GM12878 (cell line): ENCODE data around the gene PTPN2. TPM values are rescaled to one million over a fixed set of nuclear protein-coding genes. Genes with fewer than 3 reads are reported as not detected.

ENCODE experiments used
- BCLAF1 ChIP-seq: fragments of 450-650 bp; IDR thresholded peaks from 2 replicates; pipeline ENCODE4 v1.6.1; 2017; ENCODE audit warnings: antibody characterized with exemption, mild to moderate bottlenecking, moderate library complexity
- E4F1 ChIP-seq: fragments of 450-650 bp; IDR thresholded peaks from 2 replicates; pipeline ENCODE4 v1.6.1; 2018; ENCODE audit warnings: borderline replicate concordance, mild to moderate bottlenecking; ENCODE audit not compliant: partially characterized antibody
- HDAC2 ChIP-seq: fragments of 200-600 bp; sonication (generic); IDR thresholded peaks from 2 replicates; pipeline ENCODE4 v1.6.1; 2017
- MLLT1 ChIP-seq: fragments of 450-650 bp; IDR thresholded peaks from 2 replicates; pipeline ENCODE4 v1.6.1; 2016; ENCODE audit warnings: mild to moderate bottlenecking
- MXI1 ChIP-seq: fragments of 150-350 bp; IDR thresholded peaks from 2 replicates; pipeline ENCODE4 v1.6.1; 2011; ENCODE audit warnings: low read depth, mild to moderate bottlenecking, inconsistent platforms, low read length, improper control_type of control experiment
- RAD21 ChIP-seq: IDR thresholded peaks from 2 replicates; pipeline ENCODE4 v1.6.1; 2011; ENCODE audit warnings: mild to moderate bottlenecking, low read depth, low read length, moderate library complexity; ENCODE audit not compliant: insufficient read depth
- STAT1 ChIP-seq: fragments of 450-650 bp; conservative IDR thresholded peaks from 2 replicates; pipeline ENCODE4 v1.6.1; 2014; ENCODE audit warnings: antibody characterized with exemption, mild to moderate bottlenecking
- polyA plus RNA-seq, 11 experiments: library from polyadenylated mRNA; depleted of rRNA in 4 of 11; unstranded in 6 of 11; stranded (reverse) in 5 of 11; fragments of >200 nt; fragmentation: Nextera tagmentation in 4 of 11; fragmentation: Illumina TruSeq in 1 of 11; extraction: Ambion mirVana in 4 of 11; extraction: Trizol in 1 of 11; gene quantifications; 1 replicate in 1 of 11; 2 replicates in 10 of 11; pipeline versions ENCODE4 v1.2.1 to v1.2.3, GENCODE V29; 2011 to 2016; ENCODE audit warnings: inconsistent platforms in 2 of 11, missing spikeins in 2 of 11, low read depth in 1 of 11
- total RNA-seq, 4 experiments: library from RNA; depleted of rRNA in 3 of 4; stranded (reverse); fragments of >200 nt in 3 of 4; fragmentation: Illumina TruSeq in 1 of 4; extraction: Trizol in 1 of 4; gene quantifications; 2 replicates each; pipeline versions ENCODE4 v1.2.1 to v1.2.3, GENCODE V29; 2013 to 2021

PTPN2 gene
- total and polyA plus RNA-seq, 10 of the 15 experiments (the other 5 are each of a cell fraction or from before 2014, with no cell fraction given) = 46.5 to 86.7 (median 64.6) TPM

GRCh38 chr18:12836551-12836950 lies 47.5 kb downstream of the PTPN2 start (continued):
- TF ChIP-seq BCLAF1 (no peak), MXI1 (no peak), RAD21 (no peak), MLLT1 (no peak), E4F1 (no peak), HDAC2 (no peak), STAT1 (no peak)
